Testis (tissue), 3 donors: ENCODE measurements around the gene RNF187. TPM values are rescaled to one million over a fixed set of nuclear protein-coding genes. Genes with fewer than 3 reads are reported as not detected.
"Not testable (repeated sequence)": the region's sequence is repeated elsewhere in the genome, so short reads cannot be mapped to it uniquely, and the experiment has no call there.

Experiments
- DNase-seq: peaks from one replicate; pipeline ENCODE4 v3.0.0-alpha.2; 2019
- H3K27ac ChIP-seq, 2 donors: fragments of 200-600 bp; sonication (generic); one replicate each; pipeline ENCODE4 v1.5.1; 2019
- H3K27me3 ChIP-seq: fragments of 200-600 bp; sonication (generic); one replicate; pipeline ENCODE4 v1.5.1; 2019
- H3K36me3 ChIP-seq: fragments of 200-600 bp; sonication (generic); one replicate; pipeline ENCODE4 v1.5.1; 2017; ENCODE audit warnings: low read depth; ENCODE audit errors: missing control alignments
- H3K4me1 ChIP-seq: fragments of 200-600 bp; sonication (generic); one replicate; pipeline ENCODE4 v1.5.1; 2019
- H3K4me3 ChIP-seq, 2 donors: fragments of 200-600 bp; sonication (generic); one replicate each; pipeline ENCODE4 v1.5.1; 2017 to 2019
- H3K9me3 ChIP-seq: fragments of 200-600 bp; sonication (generic); one replicate; pipeline ENCODE4 v1.5.1; 2017
- CTCF ChIP-seq, 3 experiments: fragments of 450-650 bp in 2 of 3; fragments of 200-600 bp in 1 of 3; sonication (generic) in 1 of 3; IDR thresholded peaks; one replicate each; pipeline ENCODE4 v1.5.1; 2016 to 2019; ENCODE audit warnings: antibody characterized with exemption in 3 of 3, mild to moderate bottlenecking in 2 of 3, moderate library complexity in 1 of 3
- POLR2A ChIP-seq: fragments of 450-650 bp; IDR thresholded peaks from one replicate; pipeline ENCODE4 v1.6.1; 2017; ENCODE audit warnings: antibody characterized with exemption, mild to moderate bottlenecking, moderate library complexity
- WGBS, 2 donors: methylation state at CpG; one replicate each; pipeline ENCODE4 v1.1.5; 2018; 5-methylcytosine and 5-hydroxymethylcytosine counted together
- intact Hi-C: fragments of 100-400 bp; cut with DNase I; formaldehyde crosslinking; loops from one replicate; pipeline ENCODE4 v1.15.1; 2023; ENCODE audit warnings: low total_unique reads
- polyA plus RNA-seq: library from polyadenylated mRNA; stranded (reverse); fragments of 350-450 nt; fragmentation: Illumina TruSeq; extraction: RNeasy Lipid Tissue Mini Kit (QIAGEN cat#74804); gene quantifications from one replicate; pipeline ENCODE4 v1.2.3, GENCODE V29; 2014; ENCODE audit warnings: low read depth, low replicate concordance; ENCODE audit not compliant: insufficient read depth
- total RNA-seq, 2 donors: library from RNA; depleted of rRNA; stranded (reverse); fragments of >200 nt; gene quantifications; one replicate each; pipeline ENCODE4 v1.2.3, GENCODE V29; 2016

The RNF187 gene
- total and polyA plus RNA-seq, 3 donors from 2014 or later: 49.3 to 109 (median 86.8) TPM

GRCh38 chr1:228465571-228466146, 21.5 kb upstream of the RNF187 start:
- intact Hi-C loops: no loop called here
- TF ChIP-seq POLR2A (no peak), CTCF (IDR thresholded peaks at IDR 0.05) (no peak)
- no peaks in the 10 kb centered on the region for H3K36me3 ChIP-seq
- H3K9me3 ChIP-seq: no peaks in the 10 kb centered on the region
- no peak for DNase-seq
- no peaks in the 10 kb centered on the region for H3K27me3 ChIP-seq
- H3K4me1 ChIP-seq: peaks cover 8% of the 10 kb centered on the region
- no peak overlapping the region for H3K4me3 ChIP-seq
- 59 to 62% methylated on average over 8 of the region's 8 CpGs for WGBS, 2 donors
- H3K27ac ChIP-seq: no peak overlapping the region

GRCh38 chr1:228468188-228468587, 19.0 kb upstream of the RNF187 start:
- 75 to 83% methylated on average over 2 of the region's 2 CpGs for WGBS, 2 donors

GRCh38 chr1:228469413-228470162, 17.6 kb upstream of the RNF187 start:
- intact Hi-C loops: no loop called here
- no peaks in the 10 kb centered on the region for H3K27me3 ChIP-seq
- no peaks in the 10 kb centered on the region for H3K9me3 ChIP-seq
- no peaks in the 10 kb centered on the region for H3K36me3 ChIP-seq
- H3K4me3 ChIP-seq: no peak overlapping the region
- TF ChIP-seq CTCF (IDR thresholded peaks at IDR 0.05) (no peak), POLR2A (no peak)
- WGBS, 2 donors: 11% methylated on average over 28 to 32 of the region's 33 CpGs
- DNase-seq: no peak
- peaks cover 8% of the 10 kb centered on the region for H3K4me1 ChIP-seq
- no peak overlapping the region for H3K27ac ChIP-seq

More at GRCh38 chr1:228468188-228468587, 19.0 kb upstream of the RNF187 start:
- DNase-seq, H3K27ac ChIP-seq, H3K27me3 ChIP-seq, H3K36me3 ChIP-seq, H3K9me3 ChIP-seq, intact Hi-C loops, H3K4me3 ChIP-seq, H3K4me1 ChIP-seq: not testable (repeated sequence)

GRCh38 chr1:228471154-228471761, 15.9 kb upstream of the RNF187 start:
- H3K9me3 ChIP-seq: no peaks in the 10 kb centered on the region
- intact Hi-C loops: no loop called here
- peaks cover 5% of the 10 kb centered on the region for H3K4me1 ChIP-seq
- H3K27ac ChIP-seq: no peak overlapping the region
- no peak for TF ChIP-seq CTCF (IDR thresholded peaks at IDR 0.05)
- DNase-seq: no peak
- 42 to 45% methylated on average over 17 to 26 of the region's 37 CpGs for WGBS, 2 donors
- H3K4me3 ChIP-seq: no peak overlapping the region
- H3K36me3 ChIP-seq: no peaks in the 10 kb centered on the region
- no peaks in the 10 kb centered on the region for H3K27me3 ChIP-seq

- DNase-seq: no peak
- 48 to 50% methylated on average over 5 of the region's 5 CpGs for WGBS, 2 donors
- Histone ChIP-seq H3K4me1 (peaks cover 5% of the 10 kb centered on the region), H3K9me3 (no peaks in the 10 kb centered on the region), H3K27me3 (no peaks in the 10 kb centered on the region), H3K36me3 (no peaks in the 10 kb centered on the region), H3K4me3 (no peak overlapping the region), H3K27ac (no peak overlapping the region)
- no peak for TF ChIP-seq POLR2A
- peak in 2 of 3 experiments; percentile 4 to 28 for TF ChIP-seq CTCF (IDR thresholded peaks at IDR 0.05)
- intact Hi-C loops: no loop called here
Observed at GRCh38 chr1:228471762-228472398, 15.3 kb upstream of the RNF187 start.
